GM23338 (cell line): ENCODE results near the gene RGS19. TPM values are rescaled to one million over a fixed set of nuclear protein-coding genes. Genes with fewer than 3 reads are reported as not detected.

Experiments used
- ATAC-seq: fragments of 200-7000 bp; cut with Tn5 transposase; 3 replicates; pipeline ENCODE4 v1.9.1; 2020
- DNase-seq: peaks from one replicate; pipeline ENCODE4 v3.0.0-alpha.2; 2015; ENCODE audit warnings: low spot score
- H2AFZ ChIP-seq: fragments of 200-600 bp; sonication (generic); 2 replicates; pipeline ENCODE4 v1.8.0; 2016; ENCODE audit warnings: antibody characterized with exemption, mild to moderate bottlenecking, moderate library complexity
- H3F3A ChIP-seq: fragments of 200-600 bp; sonication (generic); replicated peaks from 2 replicates; pipeline ENCODE4 v1.8.0; 2017; ENCODE audit warnings: antibody characterized with exemption, mixed run types, low read depth
- H3K27ac ChIP-seq: fragments of 200-600 bp; sonication (generic); 2 replicates; pipeline ENCODE4 v1.6.1; 2016; ENCODE audit warnings: low read depth
- H3K27me3 ChIP-seq: fragments of 200-600 bp; sonication (generic); 2 replicates; pipeline ENCODE4 v1.8.0; 2016; ENCODE audit warnings: mild to moderate bottlenecking, mixed run types, moderate library complexity; ENCODE audit not compliant: insufficient read depth
- H3K36me3 ChIP-seq: fragments of 200-600 bp; sonication (generic); 2 replicates; pipeline ENCODE4 v1.8.0; 2016; ENCODE audit warnings: mild to moderate bottlenecking; ENCODE audit not compliant: insufficient read depth
- H3K4me1 ChIP-seq: fragments of 200-600 bp; sonication (generic); 2 replicates; pipeline ENCODE4 v1.8.0; 2016; ENCODE audit warnings: mild to moderate bottlenecking, moderate library complexity; ENCODE audit not compliant: insufficient read depth
- H3K4me2 ChIP-seq: fragments of 200-600 bp; sonication (generic); 2 replicates; pipeline ENCODE4 v1.7.1; 2017; ENCODE audit warnings: mixed run types
- H3K4me3 ChIP-seq: fragments of 200-600 bp; sonication (generic); 2 replicates; pipeline ENCODE4 v1.6.1; 2016; ENCODE audit warnings: mixed run types
- H3K79me2 ChIP-seq: fragments of 200-600 bp; sonication (generic); replicated peaks from 2 replicates; pipeline ENCODE4 v1.8.0; 2017; ENCODE audit warnings: mild to moderate bottlenecking; ENCODE audit not compliant: insufficient read depth
- H3K9me2 ChIP-seq: fragments of 200-600 bp; sonication (generic); 2 replicates; pipeline ENCODE4 v1.8.0; 2017; ENCODE audit not compliant: insufficient read depth
- H4K20me1 ChIP-seq: fragments of 200-600 bp; sonication (generic); replicated peaks from 2 replicates; pipeline ENCODE4 v1.8.0; 2017; ENCODE audit warnings: mild to moderate bottlenecking; ENCODE audit not compliant: insufficient read depth
- H3K27ac Mint-ChIP-seq: 2 replicates; pipeline ENCODE4 v1.8.0; 2020; ENCODE audit warnings: inconsistent platforms, mild to moderate bottlenecking, moderate library complexity, mixed read lengths
- H3K27me3 Mint-ChIP-seq: 3 replicates; pipeline ENCODE4 v1.8.0; 2022; ENCODE audit warnings: low read depth, mild to moderate bottlenecking, moderate library complexity, mixed read lengths, inconsistent platforms; ENCODE audit not compliant: insufficient read depth, poor library complexity
- H3K36me3 Mint-ChIP-seq: 3 replicates; pipeline ENCODE4 v1.8.0; 2021; ENCODE audit warnings: low read depth, mild to moderate bottlenecking, inconsistent platforms, moderate library complexity, mixed read lengths
- H3K4me1 Mint-ChIP-seq: 3 replicates; pipeline ENCODE4 v1.8.0; 2020; ENCODE audit warnings: mild to moderate bottlenecking, inconsistent platforms, mixed read lengths
- H3K4me3 Mint-ChIP-seq: 3 replicates; pipeline ENCODE4 v1.8.0; 2021; ENCODE audit warnings: moderate library complexity, mild to moderate bottlenecking, inconsistent platforms, mixed read lengths
- H3K9me3 Mint-ChIP-seq: 3 replicates; pipeline ENCODE4 v1.8.0; 2020; ENCODE audit warnings: moderate library complexity, mild to moderate bottlenecking, inconsistent platforms, mixed read lengths
- CREB1 ChIP-seq: fragments of 250-450 bp; sonication (Bioruptor Pico); IDR thresholded peaks from 2 replicates; pipeline ENCODE4 v1.5.0; 2020; ENCODE audit warnings: low read depth, mild to moderate bottlenecking, moderate library complexity
- CTCF ChIP-seq, 2 experiments: fragments of 200-600 bp in 1 of 2; sonication (generic) in 1 of 2; conservative IDR thresholded peaks; 2 replicates each; pipeline versions ENCODE4 v1.5.1 to v1.6.1; 2016 to 2017; ENCODE audit warnings: antibody characterized with exemption in 2 of 2, low read depth in 2 of 2, mild to moderate bottlenecking in 2 of 2, moderate library complexity in 1 of 2
- ETS1 ChIP-seq: IDR thresholded peaks from 2 replicates; pipeline ENCODE4 v1.6.1; 2016; ENCODE audit warnings: antibody characterized with exemption
- EZH2 ChIP-seq: fragments of 200-600 bp; sonication (generic); IDR thresholded peaks from one replicate; pipeline ENCODE4 v1.8.0; 2017; ENCODE audit warnings: antibody characterized with exemption, mild to moderate bottlenecking, low read depth; ENCODE audit not compliant: unreplicated experiment
- JUNB ChIP-seq: IDR thresholded peaks from one replicate; pipeline ENCODE4 v1.6.1; 2016; ENCODE audit warnings: antibody characterized with exemption; ENCODE audit not compliant: unreplicated experiment
- NANOG ChIP-seq: IDR thresholded peaks from 2 replicates; pipeline ENCODE4 v1.6.1; 2016; ENCODE audit warnings: antibody characterized with exemption, borderline replicate concordance
- POLR2AphosphoS5 ChIP-seq: IDR thresholded peaks from 2 replicates; pipeline ENCODE4 v1.6.1; 2016; ENCODE audit warnings: antibody characterized with exemption, low read depth
- REST ChIP-seq: IDR thresholded peaks from one replicate; pipeline ENCODE4 v1.6.1; 2018; ENCODE audit warnings: antibody characterized with exemption; ENCODE audit not compliant: unreplicated experiment
- STAT1 ChIP-seq: IDR thresholded peaks from one replicate; pipeline ENCODE4 v1.6.1; 2016; ENCODE audit warnings: antibody characterized with exemption; ENCODE audit not compliant: unreplicated experiment
- ZNF114 ChIP-seq: fragments of 250-450 bp; sonication (Bioruptor Pico); IDR thresholded peaks from 2 replicates; pipeline ENCODE4 v1.5.0; 2020; ENCODE audit warnings: mild to moderate bottlenecking, moderate library complexity
- ZNF331 ChIP-seq: fragments of 250-450 bp; sonication (Bioruptor Pico); IDR thresholded peaks from 2 replicates; pipeline ENCODE4 v1.5.0; 2020; ENCODE audit warnings: low read depth, mild to moderate bottlenecking, moderate library complexity
- polyA plus RNA-seq: library from polyadenylated mRNA; unstranded; fragments of >200 nt; fragmentation: Nextera tagmentation; extraction: Ambion mirVana; gene quantifications from 2 replicates; pipeline ENCODE4 v1.2.1, GENCODE V29; 2016
- total RNA-seq: library from RNA; depleted of rRNA; stranded (reverse); fragments of >200 nt; shearing (Covaris generic); gene quantifications from 2 replicates; pipeline ENCODE4 v1.2.3, GENCODE V29; 2014

The RGS19 gene
- total and polyA plus RNA-seq, 2 experiments from 2014 or later, result 13.1 to 19.7 TPM

GRCh38 chr20:64086801-64087200, 7.5 kb upstream of the RGS19 start:
- H3K4me3 Mint-ChIP-seq, result no peak overlapping the region
- 0 out of 2 replicates have a peak, but pooled peaks cover 2% of the 10 kb centered on the region for H3F3A ChIP-seq
- H3K36me3 ChIP-seq, result no peaks in the 10 kb centered on the region
- no peak overlapping the region for H3K4me2 ChIP-seq
- H3K36me3 Mint-ChIP-seq, result no peaks in the 10 kb centered on the region; the same call in 2 of the 3 replicates
- H3K4me3 ChIP-seq, result no peak overlapping the region
- no peaks in the 10 kb centered on the region for H3K79me2 ChIP-seq
- H3K27me3 Mint-ChIP-seq, result peaks cover 41% of the 10 kb centered on the region
- no peaks in the 10 kb centered on the region for H3K9me2 ChIP-seq
- H3K27me3 ChIP-seq, result peaks cover 37% of the 10 kb centered on the region
- H4K20me1 ChIP-seq, result no peaks in the 10 kb centered on the region
- H3K9me3 Mint-ChIP-seq, result peaks cover 3% of the 10 kb centered on the region; the same call in 1 of the 3 replicates
- H3K4me1 ChIP-seq, result peaks cover 16% of the 10 kb centered on the region; the same call in 1 of the 2 replicates
- DNase-seq (no peak), ATAC-seq (no peak)
- H3K27ac ChIP-seq, result no peak overlapping the region
- peaks cover 16% of the 10 kb centered on the region for H3K4me1 Mint-ChIP-seq
- no peak overlapping the region for H3K27ac Mint-ChIP-seq
- no peak overlapping the region for H2AFZ ChIP-seq
- TF ChIP-seq REST, result no peak
- no peak for TF ChIP-seq POLR2AphosphoS5
- TF ChIP-seq ZNF331 (CRISPR knock-in tag), result no peak
- no peak for TF ChIP-seq ZNF114 (CRISPR knock-in tag)
- no peak for TF ChIP-seq STAT1
- TF ChIP-seq ETS1, result no peak
- no peak for TF ChIP-seq JUNB
- TF ChIP-seq CTCF (conservative IDR thresholded peaks at IDR 0.05; ENCODE audit: low read depth in 2 of 2), result no peak
- TF ChIP-seq CREB1, result no peak
- no peak for TF ChIP-seq EZH2
- no peak for TF ChIP-seq NANOG
